Measurements from ENCODE around the gene ALDH4A1. TPM values are rescaled to one million over a fixed set of nuclear protein-coding genes. Genes with fewer than 3 reads are reported as not detected.

ALDH4A1 gene
- total and polyA plus RNA-seq, 4 experiments from 2014 or later, result 1.1 to 1.6 (median 1.5) TPM

DNA sequence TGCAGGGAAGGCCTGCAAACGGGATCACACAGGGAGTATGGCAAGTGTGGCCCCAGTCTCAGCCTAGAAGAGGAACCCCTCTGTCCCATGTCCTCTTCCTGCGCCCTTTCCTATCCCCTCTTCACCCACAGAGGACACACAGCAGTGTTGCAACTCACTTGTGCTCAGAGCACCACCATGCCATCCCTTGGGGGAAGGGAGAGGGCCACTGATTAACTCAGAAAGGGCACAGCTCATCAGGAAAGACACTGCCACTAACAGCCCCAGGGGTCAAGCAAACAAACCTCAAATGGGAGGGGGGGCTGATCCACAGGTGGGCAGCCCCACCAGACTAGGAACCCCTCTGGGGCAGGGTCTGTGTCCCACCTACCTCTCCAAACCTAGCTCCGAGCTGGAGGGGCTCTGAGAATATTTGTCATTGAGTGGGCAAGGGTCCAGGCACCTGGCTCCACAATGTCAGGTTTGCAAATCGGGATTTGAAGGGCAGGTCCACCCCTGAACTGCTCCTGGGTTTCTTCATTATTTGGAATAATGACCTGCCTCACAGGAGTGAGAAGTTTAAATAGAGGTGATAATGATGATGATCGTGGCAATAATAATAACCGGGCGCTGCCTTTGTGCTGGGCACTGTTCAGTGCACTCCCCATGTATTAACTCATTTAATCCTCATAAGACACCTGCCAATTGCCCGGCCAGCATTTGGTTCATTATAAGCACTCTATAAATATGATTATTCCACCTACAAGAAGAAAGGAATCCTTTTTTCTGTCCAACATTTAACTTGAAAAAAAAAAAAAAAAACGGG is 1.0 kb downstream of the ALDH4A1 start:
- Mint-ChIP-seq H3K27ac (peak overlapping the region; percentile 77 to 94 (median 91)), H3K9me3 (no peaks in the 10 kb centered on the region), H3K27me3 (no peaks in the 10 kb centered on the region), H3K36me3 (peaks cover 0 to 9% of the 10 kb centered on the region in 2 donors), H3K4me1 (peaks cover 11 to 35% (median 22%) of the 10 kb centered on the region in 4 donors), H3K4me3 (peak overlapping the region; percentile 90 to 96 (median 92))
- Histone ChIP-seq H3K27me3 (ENCODE audit: insufficient read depth, low read length) (no peaks in the 10 kb centered on the region), H3K36me3 (ENCODE audit: insufficient read depth, low read length) (peaks cover 3% of the 10 kb centered on the region), H3K27ac (ENCODE audit: low read depth, low read length) (no peak overlapping the region), H3K9me3 (ENCODE audit: control insufficient read depth in 1 of 2, low read length in 2 of 2) (no peaks in the 10 kb centered on the region), H3K4me3 (ENCODE audit: low read length in 2 of 2) (peak overlapping the region in 1 of 2 donors; percentile 67), H3K4me1 (ENCODE audit: insufficient read depth, low read length) (peaks cover 23% of the 10 kb centered on the region)
- POLR2A ChIA-PET (ENCODE audit: partially characterized antibody), result interaction anchor here (1.8 to 4.6 kb wide), 6 partner anchors 12 to 74 kb away, joined by 5 to 55 read pairs (median 9); partner anchors contain the start of gene IFFO2
- CTCF ChIA-PET (ENCODE audit: partially characterized antibody), result interaction anchor here (1.6 kb wide), 1 partner anchor 174 kb away, joined by 6 read pairs; no protein-coding TSS in a partner anchor
- peak in 1 of 5 donors; percentile 13 for DNase-seq
- intact Hi-C loops (cut with micrococcal nuclease), result no loop called here

DNA sequence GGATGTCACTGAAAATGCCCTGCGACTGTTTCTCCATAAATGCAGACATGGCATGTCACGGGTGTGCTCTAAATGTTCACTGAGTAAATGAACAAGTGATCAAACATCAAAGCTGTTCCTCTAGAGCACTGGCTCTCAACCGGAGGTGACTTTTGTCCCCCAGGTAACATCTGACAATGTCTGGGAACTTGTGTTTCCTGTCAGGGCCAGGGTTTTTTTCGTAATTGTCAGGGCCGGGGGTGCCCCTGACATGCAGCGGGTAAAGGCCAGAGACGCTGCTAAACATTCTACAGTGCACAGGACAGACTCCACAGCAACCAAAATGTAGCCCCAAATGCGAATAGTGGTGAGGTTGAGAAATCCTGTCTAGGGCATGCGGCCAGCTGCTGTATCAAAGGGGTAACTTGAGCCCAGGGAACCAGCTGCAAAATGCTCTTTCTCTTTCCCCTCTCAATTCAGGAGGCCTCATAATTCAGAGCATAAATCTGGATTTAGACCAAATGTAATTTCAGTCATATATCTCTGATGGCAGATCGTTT is 2.0 kb downstream of the ALDH4A1 start:
- Histone ChIP-seq H3K27ac (ENCODE audit: low read depth, low read length) (no peak overlapping the region), H3K36me3 (ENCODE audit: insufficient read depth, low read length) (peaks cover 3% of the 10 kb centered on the region), H3K9me3 (ENCODE audit: control insufficient read depth in 1 of 2, low read length in 2 of 2) (no peaks in the 10 kb centered on the region), H3K4me3 (ENCODE audit: low read length in 2 of 2) (no peak overlapping the region), H3K27me3 (ENCODE audit: insufficient read depth, low read length) (no peaks in the 10 kb centered on the region), H3K4me1 (ENCODE audit: insufficient read depth, low read length) (peaks cover 23% of the 10 kb centered on the region)
- peaks cover 11 to 35% (median 22%) of the 10 kb centered on the region in 4 donors for H3K4me1 Mint-ChIP-seq
- intact Hi-C loops (cut with micrococcal nuclease), result no loop called here
- ChIA-PET CTCF (ENCODE audit: partially characterized antibody) (interaction anchor here (1.6 to 2.2 kb wide), 3 partner anchors 8 to 72 kb away, joined by 4 to 8 read pairs (median 4); no protein-coding TSS in a partner anchor), POLR2A (ENCODE audit: partially characterized antibody) (interaction anchor here (1.1 kb wide), 1 partner anchor 70 kb away, joined by 3 read pairs; no protein-coding TSS in a partner anchor)
- no peaks in the 10 kb centered on the region for H3K27me3 Mint-ChIP-seq
- no peaks in the 10 kb centered on the region for H3K9me3 Mint-ChIP-seq
- peaks cover 0 to 6% of the 10 kb centered on the region in 2 donors for H3K36me3 Mint-ChIP-seq
- peak overlapping the region in 2 of 7 donors; percentile 31 to 47 for H3K27ac Mint-ChIP-seq
- DNase-seq, result peak in 1 of 5 donors; percentile 36
- H3K4me3 Mint-ChIP-seq, result peak overlapping the region in 2 of 8 donors; percentile 17 to 61

DNA sequence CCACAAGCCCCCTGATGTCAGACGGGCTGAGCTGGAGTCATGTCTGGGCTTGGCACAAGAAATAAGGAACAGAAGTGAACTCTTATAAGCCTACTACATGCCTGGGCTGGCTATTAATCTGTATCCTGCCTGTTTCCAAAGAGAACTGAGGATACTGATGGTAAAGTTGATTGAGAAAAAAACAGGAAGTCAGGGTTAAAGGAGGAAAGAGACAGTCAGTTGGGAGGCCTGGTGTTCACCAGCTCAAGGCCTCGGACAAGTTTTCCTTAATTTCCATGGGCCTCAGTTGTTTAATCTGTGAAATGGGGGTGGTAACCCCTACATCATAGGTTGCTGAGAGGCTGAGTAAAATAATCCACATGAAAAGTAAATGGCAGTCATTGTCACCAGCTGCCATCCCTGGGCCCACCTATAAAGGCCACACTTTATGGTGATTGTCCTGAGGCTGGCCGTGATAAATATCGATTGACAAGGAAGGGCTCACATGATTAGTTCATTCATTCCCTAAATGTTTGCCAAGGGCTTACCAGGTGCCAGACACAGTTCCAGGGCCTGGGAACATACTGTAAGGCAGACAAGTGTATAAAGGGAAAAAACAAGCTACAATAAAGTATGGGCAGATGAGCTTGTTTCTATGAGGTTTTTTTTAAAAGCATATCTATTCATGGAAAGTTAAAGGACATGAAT is 2.8 kb downstream of the ALDH4A1 start:
- H3K36me3 Mint-ChIP-seq, result peaks cover 0 to 5% of the 10 kb centered on the region in 2 donors
- H3K36me3 ChIP-seq (ENCODE audit: insufficient read depth, low read length), result no peaks in the 10 kb centered on the region
- H3K27me3 ChIP-seq (ENCODE audit: insufficient read depth, low read length), result no peaks in the 10 kb centered on the region
- H3K4me3 Mint-ChIP-seq, result no peak overlapping the region
- H3K27me3 Mint-ChIP-seq, result no peaks in the 10 kb centered on the region
- H3K9me3 ChIP-seq (ENCODE audit: control insufficient read depth in 1 of 2, low read length in 2 of 2), result no peaks in the 10 kb centered on the region
- ChIA-PET CTCF (ENCODE audit: partially characterized antibody) (interaction anchor here (1.6 to 2.2 kb wide), 3 partner anchors 9 to 73 kb away, joined by 4 to 8 read pairs (median 4); no protein-coding TSS in a partner anchor), POLR2A (ENCODE audit: partially characterized antibody) (interaction anchor here (1.1 kb wide), 1 partner anchor 71 kb away, joined by 3 read pairs; no protein-coding TSS in a partner anchor)
- intact Hi-C loops (cut with micrococcal nuclease), result no loop called here
- no peaks in the 10 kb centered on the region for H3K9me3 Mint-ChIP-seq
- peak in 1 of 5 donors; percentile 3 for DNase-seq
- H3K4me1 Mint-ChIP-seq, result peaks cover 11 to 35% (median 22%) of the 10 kb centered on the region in 4 donors
- H3K27ac Mint-ChIP-seq, result no peak overlapping the region
- no peak overlapping the region for H3K4me3 ChIP-seq (ENCODE audit: low read length in 2 of 2)
- H3K4me1 ChIP-seq (ENCODE audit: insufficient read depth, low read length), result peaks cover 23% of the 10 kb centered on the region
- no peak overlapping the region for H3K27ac ChIP-seq (ENCODE audit: low read depth, low read length)

- POLR2A ChIA-PET (ENCODE audit: partially characterized antibody), result no interaction called here
These were observed 3.8 kb downstream of the ALDH4A1 start for GRCh38 chr1:18898567-18898966.

DNA sequence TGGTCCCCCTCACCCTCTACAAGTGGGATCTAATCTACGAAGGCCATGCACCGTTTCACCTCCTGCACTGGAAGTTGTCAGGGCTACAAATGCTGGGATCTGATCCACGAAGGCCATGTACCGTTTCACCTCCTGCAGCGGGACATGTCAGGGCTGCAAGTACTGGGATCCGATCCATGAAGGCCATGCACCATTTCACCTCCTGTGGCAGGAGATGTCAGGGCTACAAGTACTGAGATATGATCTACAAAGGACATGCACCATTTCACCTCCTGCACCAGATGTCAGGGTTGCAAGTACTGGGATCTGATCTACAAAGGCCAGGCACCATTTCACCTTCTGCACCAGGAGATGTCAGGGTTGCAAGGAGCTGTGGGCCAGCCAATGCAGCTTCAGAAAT is 7.0 kb downstream of the ALDH4A1 start:
- H3K4me3 Mint-ChIP-seq, result no peak overlapping the region
- peaks cover 0 to 3% (median 3%) of the 10 kb centered on the region in 4 donors for H3K4me1 Mint-ChIP-seq
- intact Hi-C loops (cut with micrococcal nuclease), result no loop called here
- Histone ChIP-seq H3K4me1 (ENCODE audit: insufficient read depth, low read length) (no peaks in the 10 kb centered on the region), H3K9me3 (ENCODE audit: control insufficient read depth in 1 of 2, low read length in 2 of 2) (no peaks in the 10 kb centered on the region), H3K27ac (ENCODE audit: low read depth, low read length) (no peak overlapping the region), H3K4me3 (ENCODE audit: low read length in 2 of 2) (no peak overlapping the region), H3K27me3 (ENCODE audit: insufficient read depth, low read length) (no peaks in the 10 kb centered on the region), H3K36me3 (ENCODE audit: insufficient read depth, low read length) (no peaks in the 10 kb centered on the region)
- POLR2A ChIA-PET (ENCODE audit: partially characterized antibody), result no interaction called here
- no peaks in the 10 kb centered on the region for H3K27me3 Mint-ChIP-seq
- DNase-seq, result peak in 1 of 5 donors; percentile 9
- no peaks in the 10 kb centered on the region for H3K36me3 Mint-ChIP-seq
- CTCF ChIA-PET (ENCODE audit: partially characterized antibody), result interaction anchor here (0.7 to 4.2 kb wide), 3 partner anchors 11 to 45 kb away, joined by 5 to 20 read pairs (median 5); no protein-coding TSS in a partner anchor
- no peaks in the 10 kb centered on the region for H3K9me3 Mint-ChIP-seq
- H3K27ac Mint-ChIP-seq, result peak overlapping the region in 1 of 7 donors; percentile 27

More at GRCh38 chr1:18898567-18898966, 3.8 kb downstream of the ALDH4A1 start:
- H3K4me1 ChIP-seq (ENCODE audit: insufficient read depth, low read length), result peaks cover 21% of the 10 kb centered on the region
- no peaks in the 10 kb centered on the region for H3K36me3 ChIP-seq (ENCODE audit: insufficient read depth, low read length)
- H3K4me3 ChIP-seq (ENCODE audit: low read length in 2 of 2), result no peak overlapping the region
- H3K27ac ChIP-seq (ENCODE audit: low read depth, low read length), result no peak overlapping the region
- Mint-ChIP-seq H3K36me3 (peaks cover 0 to 5% of the 10 kb centered on the region in 2 donors), H3K4me3 (no peak overlapping the region), H3K27me3 (no peaks in the 10 kb centered on the region), H3K27ac (no peak overlapping the region), H3K9me3 (no peaks in the 10 kb centered on the region), H3K4me1 (peaks cover 8 to 34% (median 18%) of the 10 kb centered on the region in 4 donors)
- intact Hi-C loops (cut with micrococcal nuclease), result no loop called here
- H3K27me3 ChIP-seq (ENCODE audit: insufficient read depth, low read length), result no peaks in the 10 kb centered on the region
- no peaks in the 10 kb centered on the region for H3K9me3 ChIP-seq (ENCODE audit: control insufficient read depth in 1 of 2, low read length in 2 of 2)
- DNase-seq, result no peak
- CTCF ChIA-PET (ENCODE audit: partially characterized antibody), result interaction anchor here (1.6 to 2.2 kb wide), 3 partner anchors 10 to 74 kb away, joined by 4 to 8 read pairs (median 5); no protein-coding TSS in a partner anchor

DNA sequence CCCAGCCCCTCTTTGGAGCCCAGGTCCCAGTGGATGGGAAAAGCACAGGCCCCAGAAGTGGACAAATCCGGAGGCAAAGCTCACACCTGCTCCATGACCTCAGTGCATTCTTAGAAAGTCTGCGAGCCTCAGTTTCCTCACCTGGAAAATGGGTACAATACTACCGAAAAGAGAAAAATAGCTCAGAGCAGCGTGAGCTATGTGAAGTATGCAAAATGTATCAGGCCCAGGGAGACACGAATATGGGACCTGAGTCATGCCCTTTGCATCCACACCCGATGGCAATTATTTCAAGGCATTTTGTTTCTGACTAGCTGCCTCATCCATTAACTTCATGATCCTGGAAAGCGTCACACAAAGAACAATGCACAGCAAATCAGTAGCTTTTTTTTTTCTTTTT is 9.2 kb downstream of the ALDH4A1 start:
- H3K9me3 ChIP-seq (ENCODE audit: control insufficient read depth in 1 of 2, low read length in 2 of 2), result no peaks in the 10 kb centered on the region
- H3K27ac ChIP-seq (ENCODE audit: low read depth, low read length), result no peak overlapping the region
- no peaks in the 10 kb centered on the region for H3K4me1 Mint-ChIP-seq
- peak in 1 of 5 donors; percentile 8 for DNase-seq
- H3K27ac Mint-ChIP-seq, result peak overlapping the region in 1 of 7 donors; percentile 19
- no peaks in the 10 kb centered on the region for H3K4me1 ChIP-seq (ENCODE audit: insufficient read depth, low read length)
- no peaks in the 10 kb centered on the region for H3K36me3 Mint-ChIP-seq
- ChIA-PET CTCF (ENCODE audit: partially characterized antibody) (interaction anchor here (1.4 to 4.2 kb wide), 3 partner anchors 9 to 20 kb away, joined by 6 to 20 read pairs (median 14); no protein-coding TSS in a partner anchor), POLR2A (ENCODE audit: partially characterized antibody) (no interaction called here)
- H3K27me3 Mint-ChIP-seq, result no peaks in the 10 kb centered on the region
- H3K4me3 Mint-ChIP-seq, result no peak overlapping the region
- no peak overlapping the region for H3K4me3 ChIP-seq (ENCODE audit: low read length in 2 of 2)
- no peaks in the 10 kb centered on the region for H3K9me3 Mint-ChIP-seq
- intact Hi-C loops (cut with micrococcal nuclease), result no loop called here
- no peaks in the 10 kb centered on the region for H3K36me3 ChIP-seq (ENCODE audit: insufficient read depth, low read length)
- H3K27me3 ChIP-seq (ENCODE audit: insufficient read depth, low read length), result no peaks in the 10 kb centered on the region

Data from CD4-positive, alpha-beta memory T cell (primary cell).